Stimulated activated CD8-positive, alpha-beta memory T cell treated with anti-CD3 and anti-CD28 coated beads, Interleukin-4, amount 100 ng/mL, for 24 hours (primary cell): ENCODE data around the gene SULT1C4.
"Not testable (repeated sequence)": the region's sequence is repeated elsewhere in the genome, so short reads cannot be mapped to it uniquely, and the experiment has no call there.

Experiments used
- DNase-seq: peaks from one replicate; pipeline ENCODE4 v3.0.0-alpha.2; 2020; ENCODE audit warnings: low read depth

SULT1C4 gene

GRCh38 chr2:108377815-108378630 is at the start of gene SULT1C4:
Gene SULT1C4 (plus strand): TSS chr2:108377954. CDS start chr2:108378338, 384 bp downstream.
- no peak for DNase-seq

DNA sequence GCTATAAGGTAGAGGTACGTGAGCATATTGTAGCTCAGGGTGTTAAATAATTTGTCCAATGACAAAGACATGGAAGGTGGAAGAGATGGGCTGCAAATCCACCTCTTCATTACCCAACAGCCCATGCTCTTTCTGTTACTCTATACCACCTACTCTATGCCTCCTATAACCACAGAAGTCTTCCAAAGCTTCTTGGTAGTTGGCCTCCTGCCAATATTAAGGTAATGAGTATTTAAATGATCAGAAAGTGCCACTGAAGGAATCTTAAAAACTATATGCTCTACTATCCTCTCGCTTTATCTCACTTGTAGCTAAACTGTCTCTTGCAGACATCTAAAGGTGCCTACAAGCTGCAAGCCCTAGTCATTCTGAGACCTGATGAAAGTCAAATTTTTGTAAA is 48.0 kb upstream of the SULT1C4 start:
- DNase-seq, result no peak

- no peak for DNase-seq
These were observed 46.8 kb upstream of the SULT1C4 start for GRCh38 chr2:108330979-108331378.

DNA sequence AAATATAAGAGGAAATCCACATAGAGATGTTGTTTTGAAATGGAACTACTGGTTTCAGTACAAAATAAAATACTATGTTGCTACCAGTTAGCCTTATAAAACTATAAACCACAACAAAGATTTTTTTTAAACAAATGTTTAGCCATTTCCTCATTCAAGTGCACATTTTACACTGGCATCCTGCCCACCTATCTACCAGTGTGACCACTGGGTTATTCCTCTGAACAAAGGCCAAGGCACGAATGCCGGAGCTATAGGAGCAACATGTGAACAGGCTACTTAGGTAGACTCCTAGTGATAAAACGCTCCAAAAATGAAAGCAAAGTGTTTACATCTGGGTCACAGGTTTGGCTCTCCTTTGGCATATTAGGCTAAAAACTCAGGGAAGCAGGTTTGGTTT is 31.8 kb upstream of the SULT1C4 start:
- DNase-seq, result no peak

GRCh38 chr2:108346827-108347226 is 30.9 kb upstream of the SULT1C4 start:
- DNase-seq, result no peak

GRCh38 chr2:108347786-108348185 is 30.0 kb upstream of the SULT1C4 start:
- no peak for DNase-seq

DNA sequence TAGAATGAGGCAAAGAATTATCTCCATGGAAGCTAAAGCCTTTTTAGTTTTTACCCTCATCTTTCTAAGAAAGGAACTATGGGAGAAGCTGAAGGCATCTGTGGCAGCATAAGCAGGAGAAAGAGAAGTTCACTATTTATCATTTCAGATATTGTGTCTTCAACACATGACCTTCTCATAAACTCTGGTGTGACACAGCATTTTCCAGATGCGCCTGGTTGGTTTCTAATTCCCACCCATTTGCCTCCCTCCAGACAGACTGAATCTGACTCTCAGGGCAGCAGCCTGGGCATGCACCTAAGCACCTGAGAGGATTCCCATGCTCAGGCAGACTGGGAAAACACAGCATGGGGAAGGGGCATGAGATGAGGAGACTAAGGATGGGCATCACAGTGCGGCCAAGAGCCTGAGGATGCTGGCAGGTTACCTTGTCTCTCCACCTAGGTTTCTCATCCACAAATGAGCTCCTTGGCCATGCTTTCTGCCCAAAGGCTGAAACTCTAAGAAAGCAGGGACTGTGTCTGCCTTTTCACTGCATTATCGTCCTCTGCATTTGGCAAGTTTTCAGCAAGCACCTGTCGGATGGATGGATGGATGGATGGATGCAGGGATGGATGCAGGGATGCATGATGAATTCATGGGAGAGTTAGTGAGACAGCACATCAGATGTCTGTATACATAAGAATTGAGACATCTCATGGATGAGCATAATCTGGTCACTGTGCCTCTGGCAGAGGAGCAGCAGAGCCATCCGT is 28.8 kb upstream of the SULT1C4 start:
- no peak for DNase-seq

GRCh38 chr2:108349571-108349928 is 28.2 kb upstream of the SULT1C4 start:
- DNase-seq, result no peak

DNA sequence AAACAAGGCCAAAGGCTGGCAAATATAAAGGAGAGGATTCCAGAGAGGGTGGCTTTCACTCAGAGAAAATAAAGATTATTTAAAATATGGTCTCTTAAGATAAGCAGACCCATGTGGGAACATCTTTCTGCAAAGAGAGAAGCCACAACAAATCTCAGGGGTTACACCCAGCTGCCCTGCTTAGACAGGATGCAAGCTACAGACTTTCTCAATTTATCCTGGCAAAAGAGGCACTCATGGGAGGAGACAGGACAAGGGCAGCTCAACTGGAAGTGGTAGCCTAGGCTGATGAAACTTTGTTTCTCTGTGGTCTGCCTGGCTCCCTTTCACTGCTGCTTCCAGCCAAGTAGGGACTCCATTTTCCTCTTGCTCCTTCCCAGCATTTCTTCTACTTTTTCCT is 25.9 kb upstream of the SULT1C4 start:
- no peak for DNase-seq

DNA sequence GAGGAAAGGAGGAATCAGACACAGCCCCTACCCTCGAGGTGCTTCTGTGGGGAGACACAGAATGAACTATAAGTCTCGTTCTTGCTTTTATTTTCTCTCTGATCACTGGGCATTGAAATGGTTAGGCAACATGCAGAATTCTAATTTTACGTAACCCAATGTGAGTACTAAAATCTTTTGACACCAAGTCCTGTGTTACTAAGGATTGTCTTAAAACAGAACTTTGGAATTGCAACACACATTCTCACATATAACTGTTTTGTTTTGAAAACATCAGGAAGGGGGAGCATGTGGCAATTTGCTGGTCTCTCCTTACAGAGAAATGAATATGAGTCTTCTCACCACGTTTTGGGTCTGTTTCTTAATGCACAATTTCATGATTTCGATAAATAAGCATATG is 23.6 kb upstream of the SULT1C4 start:
- no peak for DNase-seq

DNA sequence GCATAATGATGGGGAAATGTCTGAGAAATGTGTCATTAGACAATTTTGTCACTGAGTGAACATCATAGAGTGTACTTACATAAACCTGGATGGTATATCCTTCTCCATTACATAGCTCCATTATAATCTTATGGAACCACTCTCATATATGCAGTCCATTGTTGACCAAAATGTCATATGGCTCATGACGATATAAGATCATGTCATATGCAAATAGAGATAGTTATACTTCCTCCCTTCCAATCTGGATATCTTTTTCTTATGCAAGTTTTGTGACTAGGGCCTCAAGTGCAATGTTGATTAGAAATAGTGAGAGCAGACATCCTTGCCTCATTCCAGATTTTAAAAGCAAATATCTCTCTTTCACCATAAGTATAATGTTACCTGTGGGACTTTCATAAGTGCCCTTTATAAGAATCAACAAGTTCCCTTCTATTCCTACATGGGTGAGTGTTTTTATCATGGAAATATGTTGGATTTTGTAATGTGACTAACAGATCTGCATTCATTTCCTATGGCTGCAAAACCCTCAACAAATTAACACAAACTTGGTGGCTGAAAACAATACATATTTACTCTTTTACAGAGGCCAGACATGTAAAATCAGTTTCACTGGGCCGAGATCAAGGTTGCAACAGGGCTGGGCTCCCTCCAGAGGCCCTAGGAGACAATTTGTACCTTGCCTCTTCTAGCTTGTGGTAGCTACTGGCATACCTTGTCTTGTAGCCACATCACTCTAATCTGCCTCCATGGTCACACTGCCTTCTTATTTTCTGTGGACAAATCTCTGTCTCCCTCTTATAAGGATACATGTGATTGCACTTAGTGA is 21.6 kb upstream of the SULT1C4 start:
- no peak for DNase-seq

DNA sequence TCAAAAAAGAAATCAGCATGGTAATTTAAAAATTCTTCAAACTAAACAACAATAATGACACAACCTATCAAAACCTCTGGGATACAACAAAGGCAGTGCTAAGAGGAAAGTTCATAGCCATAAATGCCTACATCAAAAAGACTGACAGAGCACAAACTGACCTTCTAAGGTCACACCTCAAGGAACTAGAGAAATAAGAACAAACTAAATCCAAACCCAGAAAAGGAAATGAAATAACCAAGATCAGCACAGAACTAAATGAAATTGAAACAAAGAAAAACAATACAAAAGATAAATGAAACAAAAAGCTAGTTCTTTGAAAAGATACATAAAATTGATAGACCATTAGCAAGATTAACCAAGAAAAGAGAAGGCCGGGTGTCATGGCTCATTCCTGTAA is 18.4 kb upstream of the SULT1C4 start:
- not testable (repeated sequence) for DNase-seq

- no peak for DNase-seq
These were observed 16.8 kb upstream of the SULT1C4 start for GRCh38 chr2:108360776-108361468.

DNA sequence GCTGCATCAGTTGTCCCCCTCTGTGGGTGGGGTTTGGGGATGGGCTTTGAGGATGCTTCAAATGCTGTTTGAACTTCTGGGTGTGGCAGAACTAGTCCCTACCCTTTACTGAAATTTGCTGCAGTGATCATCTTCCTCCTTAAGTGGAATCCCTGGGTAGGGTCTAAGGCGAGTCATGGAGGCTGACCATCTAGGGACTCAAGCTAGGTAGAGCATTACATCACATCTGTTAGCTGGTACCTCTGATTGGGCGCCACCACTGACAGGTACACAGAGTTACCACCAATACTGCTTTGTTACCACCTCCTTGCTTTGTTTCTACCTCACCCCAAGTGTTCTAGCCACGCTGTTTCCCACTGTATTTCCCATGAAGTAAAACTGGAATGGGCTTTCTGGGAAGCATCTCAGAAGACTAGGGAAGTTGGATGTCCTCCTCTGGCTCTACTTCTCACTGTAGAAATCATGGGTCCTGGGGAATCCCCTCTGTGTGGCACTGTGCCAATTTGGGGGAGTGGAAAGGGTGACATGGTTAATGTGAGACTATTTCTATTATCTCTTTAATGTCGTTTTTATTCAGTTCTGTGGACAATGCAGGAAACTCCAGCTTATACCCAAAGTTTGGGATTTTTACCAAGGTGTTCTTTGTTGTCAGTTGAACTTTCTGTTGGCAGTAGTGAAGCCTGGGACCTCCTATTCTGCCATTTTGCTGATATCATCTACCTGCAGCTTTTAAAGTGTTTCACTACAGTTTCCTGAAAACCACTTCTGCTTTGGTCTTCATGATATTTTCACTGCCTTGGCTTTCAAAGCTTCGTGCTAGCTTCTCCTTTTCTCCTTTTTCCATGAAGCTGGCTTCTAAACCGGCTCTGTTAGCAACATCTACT is 14.5 kb upstream of the SULT1C4 start:
- no peak for DNase-seq

DNA sequence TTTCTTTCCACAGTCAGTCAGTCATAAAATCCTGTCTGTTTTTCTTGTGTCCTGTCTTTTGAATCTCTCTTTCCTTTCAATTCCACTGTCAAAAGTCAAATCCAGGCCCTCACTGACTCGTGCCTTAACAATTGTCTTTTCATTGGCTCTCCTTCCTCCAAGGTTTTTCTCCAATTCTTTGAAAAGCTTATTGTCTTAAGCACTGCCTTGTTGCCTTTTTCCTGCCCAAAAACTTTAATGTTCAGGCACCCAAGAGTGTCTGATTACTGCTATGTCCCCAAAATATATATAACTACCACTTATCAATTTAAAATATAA is 13.9 kb upstream of the SULT1C4 start:
- no peak for DNase-seq

GRCh38 chr2:108364676-108365297 is 13.0 kb upstream of the SULT1C4 start:
- DNase-seq, result no peak

DNA sequence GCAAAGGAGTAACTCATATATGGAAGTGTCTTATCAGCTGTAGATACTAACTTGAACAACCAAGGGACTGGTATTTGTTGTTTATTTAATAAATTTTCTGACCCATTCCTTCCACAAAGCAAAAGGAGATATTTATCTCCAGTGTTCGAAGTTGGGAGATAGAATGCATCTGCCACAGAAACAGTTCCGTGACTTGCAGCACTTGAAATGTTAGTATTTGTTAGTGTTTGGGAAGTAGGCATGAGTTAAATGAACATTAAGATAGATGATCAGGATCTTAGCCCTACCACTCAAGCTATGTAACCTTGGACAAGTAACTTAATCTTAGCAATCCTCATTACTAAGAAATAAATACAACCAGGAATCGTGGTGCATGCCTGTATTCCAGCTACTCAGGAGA is 12.1 kb upstream of the SULT1C4 start:
- no peak for DNase-seq

GRCh38 chr2:108367014-108367413 is 10.7 kb upstream of the SULT1C4 start:
- DNase-seq, result no peak

- no peak for DNase-seq
These were observed 10.1 kb upstream of the SULT1C4 start for GRCh38 chr2:108367561-108368175.

GRCh38 chr2:108369153-108369552 is 8.6 kb upstream of the SULT1C4 start:
- DNase-seq, result no peak
